GM18951 (cell line): ENCODE data around the gene AP2A2.
"Not testable (repeated sequence)": the region's sequence is repeated elsewhere in the genome, so short reads cannot be mapped to it uniquely, and the experiment has no call there.

Experiments
- POLR2A ChIP-seq: IDR thresholded peaks from 4 replicates; pipeline ENCODE4 v1.6.1; 2011; ENCODE audit warnings: mild to moderate bottlenecking; ENCODE audit not compliant: insufficient read length, insufficient read depth; ENCODE audit errors: extremely low read depth
- in situ Hi-C: fragments of 300-500 bp; cut with MboI; formaldehyde crosslinking; loops from one replicate; pipeline ENCODE4 v1.12.0; 2022; ENCODE audit warnings: low sequenced_read_pairs, mixed read lengths, inconsistent platforms; ENCODE audit not compliant: unreplicated experiment

Gene AP2A2

GRCh38 chr11:1008001-1008802, 82.5 kb downstream of the AP2A2 start:
- in situ Hi-C loops, result no loop called here
- TF ChIP-seq POLR2A, result no peak

DNA sequence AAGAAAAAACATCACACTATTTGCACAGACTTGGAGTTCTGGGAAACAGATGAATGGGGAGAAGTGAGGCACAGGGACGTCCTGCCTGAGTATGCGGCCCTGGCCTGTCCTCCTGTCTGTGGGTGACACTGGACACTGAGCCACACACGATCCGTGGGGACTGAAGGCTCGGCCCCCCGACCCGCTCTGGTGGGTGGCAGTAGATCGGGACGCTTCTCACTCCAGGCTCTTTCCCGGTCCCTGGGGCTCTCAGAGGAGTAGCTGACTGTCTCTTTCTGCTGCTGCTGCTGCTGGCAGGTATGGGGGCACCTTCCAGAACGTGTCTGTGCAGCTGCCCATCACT, 83.1 kb downstream of the AP2A2 start:
- TF ChIP-seq POLR2A, result no peak
- in situ Hi-C loops, result no loop called here

DNA sequence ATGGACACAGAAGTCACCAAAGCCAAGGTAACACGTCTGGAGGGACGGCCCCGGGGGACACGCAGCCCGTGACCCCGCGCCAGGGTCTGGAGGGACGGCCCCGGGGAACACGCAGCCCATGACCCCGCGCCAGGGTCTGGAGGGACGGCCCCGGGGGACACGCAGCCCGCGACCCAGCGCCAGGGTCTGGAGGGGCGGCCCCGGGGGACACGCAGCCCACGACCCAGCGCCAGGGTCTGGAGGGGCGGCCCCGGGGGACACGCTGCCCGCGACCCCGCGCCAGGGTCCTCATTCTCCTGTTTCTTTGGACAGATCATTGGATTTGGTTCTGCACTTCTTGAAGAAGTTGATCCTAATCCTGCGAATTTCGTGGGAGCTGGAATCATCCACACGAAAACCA, 83.7 kb downstream of the AP2A2 start:
- in situ Hi-C loops, result no loop called here
- TF ChIP-seq POLR2A, result no peak

- no peak for TF ChIP-seq POLR2A
- in situ Hi-C loops, result no loop called here
These were observed 84.3 kb downstream of the AP2A2 start for GRCh38 chr11:1009991-1010390.

DNA sequence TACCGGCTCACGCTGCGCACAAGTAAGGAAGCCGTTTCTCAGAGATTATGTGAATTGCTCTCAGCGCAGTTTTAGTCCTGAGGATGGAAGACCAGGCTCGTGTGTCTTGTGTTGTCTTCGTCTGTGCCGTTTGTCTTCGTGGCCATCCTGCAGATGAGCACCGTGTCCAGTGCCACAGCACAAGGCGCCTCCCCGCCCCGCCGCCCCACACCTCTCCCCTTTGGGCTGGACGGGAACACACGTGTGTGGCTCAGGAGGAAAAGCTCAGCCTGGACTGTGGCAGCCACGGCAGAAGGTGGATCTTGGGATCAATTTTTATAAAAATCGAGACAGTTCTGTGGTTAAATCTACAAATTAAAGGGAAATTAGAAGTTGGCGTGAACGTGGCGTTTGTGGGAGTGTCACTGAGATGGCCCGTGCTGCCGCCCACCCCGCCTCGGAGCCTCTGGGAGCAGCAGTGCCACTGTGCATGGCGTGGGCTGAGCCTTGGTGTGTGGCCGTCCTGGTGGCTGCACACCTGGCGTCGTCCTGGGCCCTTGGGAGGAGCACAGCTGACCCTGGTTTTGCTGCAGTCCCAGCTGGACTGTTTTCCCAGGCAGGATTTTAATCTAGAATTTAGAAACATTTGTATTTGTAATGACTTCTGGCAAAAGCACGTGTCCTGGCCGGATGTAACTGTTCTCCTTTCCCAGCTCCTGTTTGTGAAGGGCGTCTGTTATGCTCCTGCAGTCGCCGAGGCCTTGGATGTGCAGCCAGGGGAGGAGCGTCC, 85.1 kb downstream of the AP2A2 start:
- no peak for TF ChIP-seq POLR2A
- in situ Hi-C loops, result no loop called here

- in situ Hi-C loops, result no loop called here
- no peak for TF ChIP-seq POLR2A
These were observed 85.6 kb downstream of the AP2A2 start for GRCh38 chr11:1011320-1011698.

- in situ Hi-C loops, result no loop called here
- no peak for TF ChIP-seq POLR2A
These were observed 86.6 kb downstream of the AP2A2 start for GRCh38 chr11:1012291-1012690.

- in situ Hi-C loops, result no loop called here
- TF ChIP-seq POLR2A, result no peak
These were observed 87.3 kb downstream of the AP2A2 start for GRCh38 chr11:1012740-1013630.

- TF ChIP-seq POLR2A, result no peak
- in situ Hi-C loops, result no loop called here
These were observed 87.9 kb downstream of the AP2A2 start for GRCh38 chr11:1013631-1013935.

DNA sequence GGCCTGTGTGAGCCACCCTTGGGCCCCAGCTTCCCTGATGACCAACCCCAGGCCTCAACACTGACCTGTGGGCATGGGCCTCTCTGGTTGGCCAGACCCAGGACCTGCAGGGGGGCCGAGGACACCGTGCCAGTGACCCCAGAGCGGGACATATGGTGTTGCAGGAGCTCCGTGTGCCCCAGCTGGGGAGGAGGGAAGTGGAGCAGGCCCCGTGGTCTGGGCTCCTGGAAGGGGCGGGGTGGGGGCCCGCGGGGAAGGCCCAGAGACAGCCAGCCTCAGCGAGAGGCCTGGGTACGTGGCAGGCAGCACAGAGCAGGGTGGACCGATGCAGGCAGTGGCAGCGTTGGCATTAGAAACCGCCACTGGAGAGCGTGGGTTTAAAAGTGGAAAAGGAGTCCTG, 88.6 kb downstream of the AP2A2 start:
- in situ Hi-C loops, result no loop called here
- TF ChIP-seq POLR2A, result no peak

DNA sequence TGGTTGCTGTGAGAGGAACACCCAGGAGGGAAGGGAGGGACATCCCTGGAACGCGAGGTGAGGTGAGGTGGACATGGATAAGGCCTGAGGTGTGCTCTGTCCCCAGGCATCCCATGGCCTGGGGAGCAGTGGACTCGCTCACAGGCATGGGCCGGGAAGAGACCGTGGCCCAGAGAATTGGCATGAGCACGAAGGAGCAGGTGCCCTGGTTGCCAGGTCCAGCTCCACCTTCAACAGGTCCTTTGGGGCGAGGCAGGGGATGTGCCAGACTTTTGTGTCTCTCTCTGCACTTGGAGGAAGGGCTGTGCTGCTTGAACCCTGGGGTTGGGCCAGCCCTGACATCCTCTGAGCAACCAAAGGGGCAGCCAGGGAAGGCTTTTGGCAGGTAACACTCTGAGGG, 89.4 kb downstream of the AP2A2 start:
- no peak for TF ChIP-seq POLR2A
- in situ Hi-C loops, result no loop called here

- in situ Hi-C loops, result no loop called here
- no peak for TF ChIP-seq POLR2A
These were observed 90.3 kb downstream of the AP2A2 start for GRCh38 chr11:1015826-1016545.

GRCh38 chr11:1016610-1017126, 91.0 kb downstream of the AP2A2 start:
- in situ Hi-C loops, result not testable (repeated sequence)
